HG03439 (cell line): ENCODE data around the gene DDX60.
"Not testable (repeated sequence)": the region's sequence is repeated elsewhere in the genome, so short reads cannot be mapped to it uniquely, and the experiment has no call there.

Source experiments
- ATAC-seq: cut with Tn5 transposase; IDR thresholded peaks from one replicate; pipeline ENCODE4 v1.9.1; 2021; ENCODE audit warnings: mild to moderate bottlenecking, moderate library complexity; ENCODE audit not compliant: unreplicated experiment

The DDX60 gene

GRCh38 chr4:168304744-168305459 lies 13.7 kb downstream of the DDX60 start:
- no peak for ATAC-seq

GRCh38 chr4:168303430-168303829 lies 15.1 kb downstream of the DDX60 start:
- not testable (repeated sequence) for ATAC-seq

DNA sequence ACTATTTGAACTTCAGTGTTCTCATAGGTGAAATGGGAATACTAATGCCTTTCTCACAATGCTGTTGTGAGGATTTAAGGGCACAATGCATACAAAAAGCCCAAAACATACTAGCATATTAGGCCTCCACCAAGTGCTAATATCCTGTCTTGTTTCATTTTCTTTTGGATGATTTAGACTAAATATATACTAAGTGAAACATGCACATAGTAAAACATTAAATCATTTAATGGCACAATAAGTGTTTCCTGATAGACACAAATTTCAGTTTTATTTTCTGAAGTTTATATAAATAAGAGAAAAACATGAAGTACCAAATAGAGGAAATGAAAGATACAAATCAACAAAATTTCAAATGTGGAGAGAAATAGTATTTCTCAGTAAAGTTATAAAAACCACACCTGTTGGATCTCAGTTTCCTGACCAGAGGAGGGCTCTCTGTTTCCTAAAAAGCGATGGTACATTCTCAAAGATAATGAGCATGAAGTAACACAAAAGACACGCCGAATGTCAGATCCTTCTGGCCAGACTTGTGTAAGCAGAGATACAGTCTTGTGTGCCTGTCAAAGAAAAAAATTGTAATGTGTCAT lies 25.1 kb downstream of the DDX60 start:
- ATAC-seq = no peak

DNA sequence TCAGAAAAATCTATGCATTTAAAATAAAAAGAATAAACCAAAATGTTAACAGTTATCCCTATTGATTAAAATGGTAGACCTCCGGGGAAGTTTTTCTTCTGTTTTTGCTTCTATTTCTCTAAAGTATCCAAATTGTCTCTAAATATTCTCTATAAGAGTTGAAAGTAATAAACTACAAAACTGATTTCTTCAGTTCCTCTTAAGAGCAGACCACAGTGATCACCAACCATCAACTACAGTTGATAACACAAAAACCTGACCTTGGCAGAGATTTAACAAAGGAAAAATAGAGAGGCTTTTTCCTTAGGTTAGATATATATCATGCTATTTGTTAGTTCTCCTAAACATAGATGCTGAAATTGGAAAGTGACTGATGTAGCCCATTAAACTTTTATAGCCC lies 27.3 kb downstream of the DDX60 start:
- ATAC-seq = no peak

GRCh38 chr4:168285850-168286249 lies 32.7 kb downstream of the DDX60 start:
- ATAC-seq = not testable (repeated sequence)

- ATAC-seq = no peak
Observed at GRCh38 chr4:168279556-168279955, 39.0 kb downstream of the DDX60 start.

DNA sequence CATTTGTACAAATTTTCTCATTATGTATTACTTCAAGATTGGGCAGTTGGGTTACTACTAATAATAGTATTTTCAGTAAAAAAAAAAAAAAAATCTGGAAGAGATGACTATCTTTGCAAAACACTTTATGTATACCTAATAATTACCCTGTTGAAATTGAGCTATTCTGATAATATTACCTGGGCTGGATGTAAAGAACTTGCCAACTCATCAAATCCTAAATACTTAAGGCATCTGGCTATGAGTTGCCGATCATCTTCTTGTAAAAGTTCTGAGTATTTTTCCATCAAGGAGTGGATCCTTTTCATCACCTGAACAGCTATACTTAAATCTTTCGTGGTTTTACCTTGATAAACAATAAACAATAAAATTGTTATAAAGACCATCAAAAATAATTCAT lies 42.7 kb downstream of the DDX60 start:
- ATAC-seq = no peak

GRCh38 chr4:168274871-168275270 lies 43.7 kb downstream of the DDX60 start:
- ATAC-seq = no peak

DNA sequence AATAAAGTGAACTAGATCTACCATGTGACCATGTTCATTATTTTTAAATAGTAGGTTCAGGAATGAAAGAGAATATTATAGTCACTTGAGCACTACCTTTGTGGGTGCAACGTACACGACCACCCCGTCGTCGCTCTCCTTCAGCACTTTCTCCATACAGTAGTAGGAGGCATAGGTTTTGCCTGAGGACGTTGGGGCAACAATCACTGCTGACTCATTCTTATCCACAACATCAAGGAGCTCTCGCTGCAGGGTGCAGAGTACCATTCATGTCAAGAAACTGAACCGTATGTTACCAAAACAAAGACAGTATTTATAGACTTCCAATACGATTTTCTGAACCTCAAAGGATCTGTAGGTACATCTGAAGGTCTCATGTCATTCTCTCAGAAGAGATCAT lies 44.7 kb downstream of the DDX60 start:
- ATAC-seq = no peak

- no peak for ATAC-seq
Observed at GRCh38 chr4:168272488-168272887, 46.1 kb downstream of the DDX60 start.

DNA sequence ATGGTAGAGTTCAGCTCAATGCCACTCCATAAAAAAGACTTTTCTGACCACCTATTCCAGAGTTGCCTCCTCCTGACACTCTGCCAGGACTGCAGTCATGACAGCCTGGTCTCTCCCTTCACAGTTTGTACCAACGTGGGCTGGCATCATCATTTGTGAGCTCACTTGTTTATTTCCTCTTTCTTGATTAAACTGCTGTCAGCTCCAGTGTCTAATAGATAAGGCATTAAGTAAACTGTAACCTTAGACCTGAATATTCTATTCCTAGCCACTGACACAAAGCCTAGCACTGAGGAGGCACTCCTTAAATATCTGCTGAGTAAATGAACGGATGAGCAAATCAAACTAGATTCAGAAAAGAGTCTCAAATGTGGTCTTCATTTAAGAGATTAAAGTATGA lies 48.7 kb downstream of the DDX60 start:
- ATAC-seq = no peak

DNA sequence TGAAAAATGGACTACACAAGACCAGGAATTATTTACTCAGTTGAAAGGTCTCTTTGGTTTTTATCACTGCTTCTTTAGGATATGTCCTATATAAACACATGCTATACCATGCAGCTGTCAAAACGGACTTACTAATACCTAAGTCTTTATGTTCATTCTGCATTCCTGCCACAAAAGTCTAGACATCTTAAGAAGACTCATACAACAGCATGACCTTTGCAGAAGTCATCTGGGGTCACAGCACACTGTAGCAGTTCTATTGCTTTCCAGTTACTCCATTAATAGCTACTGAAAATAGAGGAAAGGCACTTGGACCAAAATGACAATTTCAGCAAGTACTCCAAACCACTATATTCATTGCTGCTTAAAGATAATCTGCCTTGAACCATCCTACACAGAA lies 53.2 kb downstream of the DDX60 start:
- ATAC-seq = no peak

- no peak for ATAC-seq
Observed at GRCh38 chr4:168264903-168265302, 53.6 kb downstream of the DDX60 start.

- ATAC-seq = no peak
Observed at GRCh38 chr4:168263039-168263438, 55.5 kb downstream of the DDX60 start.

- no peak for ATAC-seq
Observed at GRCh38 chr4:168259096-168259495, 59.5 kb downstream of the DDX60 start.

DNA sequence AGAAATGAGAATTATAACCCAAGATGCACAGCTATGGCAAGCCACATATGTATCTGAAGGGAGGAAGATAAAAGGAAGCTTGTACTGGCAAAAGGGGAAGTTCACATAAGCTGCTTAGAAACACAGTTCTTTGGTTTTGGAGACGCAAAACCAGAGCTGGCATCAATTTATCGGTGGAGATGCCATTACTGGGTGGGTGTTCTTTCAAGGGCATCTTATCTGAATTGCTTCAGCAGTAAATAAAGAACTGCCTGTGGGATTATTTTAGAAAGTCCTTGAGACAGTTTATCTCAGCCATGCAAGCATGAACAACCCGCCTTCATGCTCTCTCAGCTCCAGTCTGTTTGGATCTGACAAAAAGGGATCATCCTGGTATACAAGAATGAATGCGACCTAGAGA lies 60.8 kb downstream of the DDX60 start:
- ATAC-seq = no peak

- ATAC-seq = no peak
Observed at GRCh38 chr4:168248176-168248710, 70.3 kb downstream of the DDX60 start.

GRCh38 chr4:168247603-168248002 lies 70.9 kb downstream of the DDX60 start:
- no peak for ATAC-seq

DNA sequence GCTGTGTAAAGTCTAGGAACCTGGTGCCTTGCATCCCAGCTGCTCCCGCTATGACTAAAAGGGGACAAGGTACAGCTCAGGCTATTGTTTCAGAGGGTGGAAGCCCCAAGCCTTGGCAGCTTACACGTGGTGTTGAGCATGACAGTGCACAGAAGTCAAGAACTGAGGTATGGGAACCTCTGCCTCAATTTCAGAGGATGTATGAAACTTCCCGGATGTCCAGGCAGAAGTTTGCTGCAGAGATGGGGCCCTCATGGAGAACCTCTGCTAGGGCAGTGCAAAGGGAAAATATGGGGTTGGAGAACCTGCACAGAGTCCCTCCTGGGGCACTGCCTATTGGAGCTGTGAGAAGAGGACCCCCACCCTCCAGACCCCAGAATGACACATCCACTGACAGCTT lies 76.6 kb downstream of the DDX60 start:
- no peak for ATAC-seq

DNA sequence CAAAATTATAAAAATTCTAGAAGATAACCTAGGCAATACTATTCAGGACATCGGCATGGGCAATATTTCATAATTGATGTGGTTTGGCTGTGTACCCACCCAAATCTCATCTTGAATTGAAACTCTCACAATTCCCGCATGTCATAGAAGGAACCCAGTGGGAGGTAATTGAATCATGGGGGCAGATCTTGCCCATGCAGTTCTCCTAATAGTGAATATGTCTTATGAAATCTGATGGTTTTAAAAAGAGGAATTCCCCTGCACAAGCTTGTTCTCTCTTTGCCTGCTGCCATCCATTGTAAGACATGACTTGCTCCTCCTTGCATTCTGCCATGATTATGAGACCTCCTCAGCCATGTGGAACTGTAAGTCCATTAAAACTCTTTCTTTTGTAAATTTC lies 77.7 kb downstream of the DDX60 start:
- no peak for ATAC-seq

DNA sequence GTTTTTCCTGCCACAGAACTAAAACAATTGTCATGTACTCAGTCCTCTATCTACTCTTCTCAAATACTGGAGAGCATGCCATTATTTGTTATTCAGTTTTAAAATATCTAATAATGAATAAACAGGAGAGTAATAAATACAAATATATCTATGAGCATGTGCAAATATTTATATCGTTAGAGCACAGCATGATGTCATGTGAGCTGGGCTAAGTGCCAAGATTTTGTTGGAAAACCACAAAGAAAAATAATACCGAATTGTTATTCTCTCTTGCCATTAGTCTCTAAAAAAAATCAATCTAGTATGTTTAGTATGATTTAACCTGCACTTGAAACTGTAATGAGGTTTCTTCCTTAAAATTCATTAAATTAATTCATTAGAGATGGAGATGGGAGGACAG lies 97.3 kb downstream of the DDX60 start:
- ATAC-seq = no peak

- no peak for ATAC-seq
Observed at GRCh38 chr4:168220893-168221292, 97.7 kb downstream of the DDX60 start.

DNA sequence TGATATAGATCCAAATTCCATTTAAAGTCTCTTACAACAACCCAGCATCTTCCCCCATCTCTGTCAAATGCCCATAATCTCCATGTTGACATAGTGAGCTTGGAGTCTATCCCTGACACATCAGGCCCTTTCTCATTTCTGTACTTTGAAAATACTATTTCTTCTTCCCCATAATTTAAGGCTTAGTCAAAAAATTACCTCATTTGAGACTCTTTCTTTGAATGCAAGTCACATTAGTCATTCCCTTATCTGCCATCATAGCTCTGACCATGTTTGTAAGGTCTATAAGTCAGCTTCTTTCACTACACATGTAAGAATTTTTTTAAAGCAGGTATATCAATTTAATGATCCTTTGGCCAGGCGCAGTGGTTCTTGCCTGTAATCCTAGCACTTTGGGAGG lies 99.9 kb downstream of the DDX60 start:
- ATAC-seq = no peak
